ENCODE results near the gene FAM13C. TPM values are rescaled to one million over a fixed set of nuclear protein-coding genes. Genes with fewer than 3 reads are reported as not detected.

FAM13C gene
- polyA plus RNA-seq, 1 donor from 2014 or later, result 89.3 TPM

DNA sequence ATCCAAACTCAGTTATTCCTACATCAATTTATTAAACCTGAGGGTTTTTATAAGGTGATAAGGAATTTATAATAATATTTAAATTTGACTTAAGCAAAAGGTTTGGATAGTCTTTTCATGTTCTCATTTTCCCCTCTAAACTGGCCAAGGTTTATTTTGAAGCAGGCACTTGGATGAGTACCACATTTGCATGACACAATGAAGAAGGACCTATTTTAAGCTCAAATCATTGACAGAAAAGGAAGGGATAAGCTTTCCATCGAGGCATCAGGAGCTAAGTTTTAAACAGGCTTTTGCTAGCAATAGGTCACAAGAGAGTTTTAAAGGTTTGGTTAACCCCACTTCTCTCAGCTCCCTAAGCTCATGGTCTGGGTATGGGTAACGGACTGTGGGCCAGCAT is 28.7 kb upstream of the FAM13C start:
- H3K9ac ChIP-seq (ENCODE audit: low read length), result no peak overlapping the region
- no peaks in the 10 kb centered on the region for H4K20me1 ChIP-seq (ENCODE audit: insufficient read depth)
- H3K79me2 ChIP-seq (replicated peaks; ENCODE audit: insufficient read depth, low read length), result no peaks in the 10 kb centered on the region
- no peaks in the 10 kb centered on the region for H3K9me2 ChIP-seq (ENCODE audit: insufficient read depth, low read length)
- H3K4me3 ChIP-seq (ENCODE audit: low read length), result no peak overlapping the region
- no peak overlapping the region for H3K4me2 ChIP-seq (ENCODE audit: low read length)
- H2AFZ ChIP-seq (ENCODE audit: low read depth, low read length), result no peak overlapping the region
- no peaks in the 10 kb centered on the region for H3K36me3 ChIP-seq (ENCODE audit: insufficient read depth, low read length)
- no peaks in the 10 kb centered on the region for H3K27me3 ChIP-seq (ENCODE audit: insufficient read depth, low read depth, low read length)
- no peaks in the 10 kb centered on the region for H3F3A ChIP-seq (ENCODE audit: insufficient read depth, low read length, poor library complexity, severe bottlenecking)
- no peaks in the 10 kb centered on the region for H3K9me3 ChIP-seq (ENCODE audit: low read length)
- H3K27ac ChIP-seq (ENCODE audit: low read length), result no peak overlapping the region
- TF ChIP-seq, protein P1, sequence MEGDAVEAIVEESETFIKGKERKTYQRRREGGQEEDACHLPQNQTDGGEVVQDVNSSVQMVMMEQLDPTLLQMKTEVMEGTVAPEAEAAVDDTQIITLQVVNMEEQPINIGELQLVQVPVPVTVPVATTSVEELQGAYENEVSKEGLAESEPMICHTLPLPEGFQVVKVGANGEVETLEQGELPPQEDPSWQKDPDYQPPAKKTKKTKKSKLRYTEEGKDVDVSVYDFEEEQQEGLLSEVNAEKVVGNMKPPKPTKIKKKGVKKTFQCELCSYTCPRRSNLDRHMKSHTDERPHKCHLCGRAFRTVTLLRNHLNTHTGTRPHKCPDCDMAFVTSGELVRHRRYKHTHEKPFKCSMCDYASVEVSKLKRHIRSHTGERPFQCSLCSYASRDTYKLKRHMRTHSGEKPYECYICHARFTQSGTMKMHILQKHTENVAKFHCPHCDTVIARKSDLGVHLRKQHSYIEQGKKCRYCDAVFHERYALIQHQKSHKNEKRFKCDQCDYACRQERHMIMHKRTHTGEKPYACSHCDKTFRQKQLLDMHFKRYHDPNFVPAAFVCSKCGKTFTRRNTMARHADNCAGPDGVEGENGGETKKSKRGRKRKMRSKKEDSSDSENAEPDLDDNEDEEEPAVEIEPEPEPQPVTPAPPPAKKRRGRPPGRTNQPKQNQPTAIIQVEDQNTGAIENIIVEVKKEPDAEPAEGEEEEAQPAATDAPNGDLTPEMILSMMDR (IDR thresholded peaks at IDR 0.05; ENCODE audit: poor library complexity, severe bottlenecking), result no peak
- no peak for TF ChIP-seq EZH2 (IDR thresholded peaks at IDR 0.05; ENCODE audit: borderline replicate concordance, insufficient read depth, low read length, poor library complexity, severe bottlenecking)
- no peak for TF ChIP-seq MXI1 (conservative IDR thresholded peaks at IDR 0.05; ENCODE audit: poor library complexity, severe bottlenecking)
- no peak for TF ChIP-seq RAD21 (conservative IDR thresholded peaks at IDR 0.05)
- TF ChIP-seq EP300 (conservative IDR thresholded peaks at IDR 0.05; ENCODE audit: poor library complexity, severe bottlenecking), result no peak
- no peak for TF ChIP-seq TAF1 (IDR thresholded peaks at IDR 0.05; ENCODE audit: low read depth)
- TF ChIP-seq SMC3 (conservative IDR thresholded peaks at IDR 0.05; ENCODE audit: poor library complexity), result no peak
- no peak for TF ChIP-seq REST (IDR thresholded peaks at IDR 0.05; ENCODE audit: borderline replicate concordance)

DNA sequence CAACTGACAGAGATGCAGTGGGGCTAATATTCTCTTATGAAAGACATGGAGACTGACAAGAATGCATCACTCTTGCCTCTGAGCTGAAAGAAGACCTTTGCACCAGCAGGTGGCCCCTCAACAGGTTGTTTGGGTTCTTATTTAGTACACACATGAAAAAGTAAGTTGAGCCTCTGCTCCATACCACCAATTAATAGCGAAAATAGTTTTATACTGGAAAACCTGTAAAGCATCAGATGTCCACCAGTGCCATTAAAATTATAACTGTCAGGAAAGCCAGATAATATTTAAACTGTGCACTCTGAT is 26.3 kb upstream of the FAM13C start:
- no peak for TF ChIP-seq RAD21 (conservative IDR thresholded peaks at IDR 0.05)
- TF ChIP-seq EZH2 (IDR thresholded peaks at IDR 0.05; ENCODE audit: borderline replicate concordance, insufficient read depth, low read length, poor library complexity, severe bottlenecking), result no peak
- TF ChIP-seq, protein P1 (IDR thresholded peaks at IDR 0.05; ENCODE audit: poor library complexity, severe bottlenecking), result no peak
- TF ChIP-seq TAF1 (IDR thresholded peaks at IDR 0.05; ENCODE audit: low read depth), result no peak
- no peak for TF ChIP-seq POLR2AphosphoS5 (IDR thresholded peaks at IDR 0.05)
- no peak for TF ChIP-seq MXI1 (conservative IDR thresholded peaks at IDR 0.05; ENCODE audit: poor library complexity, severe bottlenecking)
- no peak for TF ChIP-seq EP300 (conservative IDR thresholded peaks at IDR 0.05; ENCODE audit: poor library complexity, severe bottlenecking)
- TF ChIP-seq SMC3 (conservative IDR thresholded peaks at IDR 0.05; ENCODE audit: poor library complexity), result no peak
- TF ChIP-seq REST (IDR thresholded peaks at IDR 0.05; ENCODE audit: borderline replicate concordance), result no peak
- Histone ChIP-seq H3K79me2 (replicated peaks; ENCODE audit: insufficient read depth, low read length) (no peaks in the 10 kb centered on the region), H2AFZ (ENCODE audit: low read depth, low read length) (no peak overlapping the region), H3K9ac (ENCODE audit: low read length) (no peak overlapping the region), H3K27me3 (ENCODE audit: insufficient read depth, low read depth, low read length) (no peaks in the 10 kb centered on the region), H3K4me2 (ENCODE audit: low read length) (no peak overlapping the region), H3K9me2 (ENCODE audit: insufficient read depth, low read length) (no peaks in the 10 kb centered on the region), H3K27ac (ENCODE audit: low read length) (no peak overlapping the region), H3F3A (ENCODE audit: insufficient read depth, low read length, poor library complexity, severe bottlenecking) (no peaks in the 10 kb centered on the region), H3K36me3 (ENCODE audit: insufficient read depth, low read length) (no peaks in the 10 kb centered on the region), H3K9me3 (ENCODE audit: low read length) (no peaks in the 10 kb centered on the region), H3K4me3 (ENCODE audit: low read length) (no peak overlapping the region), H4K20me1 (ENCODE audit: insufficient read depth) (no peaks in the 10 kb centered on the region)

Measured in neural cell (in vitro differentiated cells).